ENCODE data around the gene BAZ2B. TPM values are rescaled to one million over a fixed set of nuclear protein-coding genes. Genes with fewer than 3 reads are reported as not detected.

BAZ2B gene
- total and polyA plus RNA-seq, 12 donors = 6.8 to 57.2 (median 44.9) TPM

GRCh38 chr2:159640176-159640575 lies 23.8 kb upstream of the BAZ2B start:
- no peak overlapping the region for H3K27ac ChIP-seq
- H3K9me3 ChIP-seq = peaks cover 0 to 41% (median 11%) of the 10 kb centered on the region in 11 donors
- no peaks in the 10 kb centered on the region for H3K36me3 ChIP-seq
- no peak overlapping the region for H3K4me3 ChIP-seq
- TF ChIP-seq CTCF (IDR thresholded peaks at IDR 0.05) = no peak
- no peaks in the 10 kb centered on the region for H3K27me3 ChIP-seq
- intact Hi-C loops (cut with DNase I) = no loop called here
- no peak for ATAC-seq
- H3K4me1 ChIP-seq = peaks cover 0 to 7% (median 0%) of the 10 kb centered on the region in 9 donors
- no peak for DNase-seq
- WGBS, 2 donors = 95% methylated on average over 1 of the region's 1 CpG

GRCh38 chr2:159639712-159640111 lies 23.4 kb upstream of the BAZ2B start:
- ATAC-seq = no peak

GRCh38 chr2:159639071-159639470 lies 22.7 kb upstream of the BAZ2B start:
- Histone ChIP-seq H3K27me3 (no peaks in the 10 kb centered on the region), H3K27ac (no peak overlapping the region), H3K36me3 (no peaks in the 10 kb centered on the region), H3K4me3 (no peak overlapping the region), H3K9me3 (peaks cover 0 to 41% (median 11%) of the 10 kb centered on the region in 11 donors), H3K4me1 (peaks cover 0 to 15% (median 0%) of the 10 kb centered on the region in 9 donors)
- intact Hi-C loops (cut with DNase I) = loop anchor here in 2 of 10 donors (10.0 kb wide), 1 partner anchor 56 kb away; no protein-coding TSS in a partner anchor
- DNase-seq (no peak), ATAC-seq (no peak)
- no peak for TF ChIP-seq CTCF (IDR thresholded peaks at IDR 0.05)
- WGBS, 2 donors = 98 to 100% methylated on average over 1 of the region's 1 CpG

More at GRCh38 chr2:159639712-159640111, 23.4 kb upstream of the BAZ2B start:
- Histone ChIP-seq H3K4me1 (peaks cover 0 to 12% (median 0%) of the 10 kb centered on the region in 9 donors), H3K9me3 (peaks cover 0 to 41% (median 11%) of the 10 kb centered on the region in 11 donors), H3K4me3 (no peak overlapping the region), H3K27me3 (no peaks in the 10 kb centered on the region), H3K36me3 (no peaks in the 10 kb centered on the region), H3K27ac (no peak overlapping the region)
- TF ChIP-seq CTCF (IDR thresholded peaks at IDR 0.05) = no peak
- intact Hi-C loops (cut with DNase I) = loop anchor here in 2 of 10 donors (10.0 kb wide), 1 partner anchor 55 kb away; no protein-coding TSS in a partner anchor
- DNase-seq = no peak

- Histone ChIP-seq H3K4me1 (peaks cover 0 to 15% (median 0%) of the 10 kb centered on the region in 9 donors), H3K9me3 (peaks cover 0 to 41% (median 11%) of the 10 kb centered on the region in 11 donors), H3K27ac (no peak overlapping the region), H3K27me3 (no peaks in the 10 kb centered on the region), H3K36me3 (no peaks in the 10 kb centered on the region), H3K4me3 (no peak overlapping the region)
- intact Hi-C loops (cut with DNase I) = loop anchor here in 2 of 10 donors (10.0 kb wide), 1 partner anchor 57 kb away; no protein-coding TSS in a partner anchor
- 85 to 93% methylated on average over 4 of the region's 4 CpGs for WGBS, 2 donors
- no peak for TF ChIP-seq CTCF (IDR thresholded peaks at IDR 0.05)
- DNase-seq = no peak
- ATAC-seq = no peak
These were observed 21.7 kb upstream of the BAZ2B start for GRCh38 chr2:159637988-159638501.

Measured in heart right ventricle (tissue), 16 donors.